ENCODE data around the gene RAPGEF4.

- TF ChIP-seq CTCF (IDR thresholded peaks at IDR 0.05; ENCODE audit: low read depth, low read length) (no peak), EZH2phosphoT487 (IDR thresholded peaks at IDR 0.05; ENCODE audit: low read depth) (no peak)
Observed at GRCh38 chr2:172968061-172968469, 232.4 kb downstream of the RAPGEF4 start.
